K562 (cell line): ENCODE results near the gene HOXB13. TPM values are rescaled to one million over a fixed set of nuclear protein-coding genes. Genes with fewer than 3 reads are reported as not detected.
A peak's percentile ranks its signal among the peaks of the same experiment; 100 is the strongest.

Source experiments
- BRCA1 ChIP-seq, 2 experiments: fragments of 450-650 bp in 1 of 2; sonication (generic) in 1 of 2; formaldehyde crosslinking in 1 of 2; IDR thresholded peaks; 2 replicates each; pipeline versions ENCODE4 v1.5.0 to v1.6.1; 2017 to 2020; ENCODE audit warnings: mild to moderate bottlenecking in 1 of 2, missing genetic modification reagents in 1 of 2
- DDX20 ChIP-seq: fragments of 450-650 bp; IDR thresholded peaks from 2 replicates; pipeline ENCODE4 v1.6.1; 2016; ENCODE audit warnings: missing genetic modification characterization, low read depth, mild to moderate bottlenecking, missing compliant biosample characterization, moderate library complexity
- EP400 ChIP-seq: fragments of 450-650 bp; IDR thresholded peaks from 2 replicates; pipeline ENCODE4 v1.6.1; 2017; ENCODE audit warnings: antibody characterized with exemption, mild to moderate bottlenecking, moderate library complexity
- FOS ChIP-seq: IDR thresholded peaks from 3 replicates; pipeline ENCODE4 v1.6.1; 2011; ENCODE audit not compliant: insufficient read length; ENCODE audit errors: extremely low read depth
- JUNB ChIP-seq: fragments of 450-650 bp; formaldehyde crosslinking; conservative IDR thresholded peaks from 2 replicates; pipeline ENCODE4 v1.4.0; 2020; ENCODE audit warnings: mild to moderate bottlenecking
- MAFG ChIP-seq: fragments of 450-650 bp; conservative IDR thresholded peaks from 2 replicates; pipeline ENCODE4 v1.6.1; 2016; ENCODE audit warnings: missing genetic modification characterization, missing compliant biosample characterization
- NUFIP1 ChIP-seq: fragments of 450-650 bp; IDR thresholded peaks from 2 replicates; pipeline ENCODE4 v1.6.1; 2018; ENCODE audit not compliant: partially characterized antibody
- SLC30A9 ChIP-seq: fragments of 250-450 bp; sonication (Bioruptor Pico); IDR thresholded peaks from 2 replicates; pipeline ENCODE4 v1.8.0; 2022; ENCODE audit warnings: mild to moderate bottlenecking, moderate library complexity
- STAT5B ChIP-seq: fragments of 250-450 bp; sonication (Bioruptor Pico); IDR thresholded peaks from 2 replicates; pipeline ENCODE4 v1.8.0; 2021; ENCODE audit warnings: mild to moderate bottlenecking, inconsistent platforms
- TCF3 ChIP-seq: sonication (generic); formaldehyde crosslinking; IDR thresholded peaks from 2 replicates; pipeline ENCODE4 v1.4.0; 2020; ENCODE audit warnings: mild to moderate bottlenecking, missing genetic modification reagents
- ZBED1 ChIP-seq: IDR thresholded peaks from 2 replicates; pipeline ENCODE4 v1.6.1; 2014
- ZBTB5 ChIP-seq: fragments of 450-650 bp; IDR thresholded peaks from 2 replicates; pipeline ENCODE4 v1.6.1; 2017; ENCODE audit warnings: antibody characterized with exemption
- ZFP30 ChIP-seq: fragments of 250-450 bp; sonication (Bioruptor Pico); IDR thresholded peaks from 2 replicates; pipeline ENCODE4 v1.8.0; 2022; ENCODE audit warnings: moderate library complexity, mild to moderate bottlenecking, inconsistent platforms, borderline replicate concordance
- ZFP36 ChIP-seq: fragments of 150-350 bp; IDR thresholded peaks from 2 replicates; pipeline ENCODE4 v1.6.1; 2018; ENCODE audit warnings: low read length, low read depth; ENCODE audit not compliant: partially characterized antibody
- ZNF124 ChIP-seq: sonication (generic); formaldehyde crosslinking; IDR thresholded peaks from 2 replicates; pipeline ENCODE4 v1.8.1; 2022; ENCODE audit warnings: missing genetic modification reagents
- ZNF217 ChIP-seq: sonication (generic); formaldehyde crosslinking; IDR thresholded peaks from 2 replicates; pipeline ENCODE4 v1.8.0; 2022; ENCODE audit warnings: mild to moderate bottlenecking, missing genetic modification reagents
- ZNF507 ChIP-seq: conservative IDR thresholded peaks from 2 replicates; pipeline ENCODE4 v1.6.1; 2017; ENCODE audit warnings: missing genetic modification characterization, missing compliant biosample characterization
- ZNF780A ChIP-seq: fragments of 250-450 bp; sonication (Bioruptor Pico); IDR thresholded peaks from 2 replicates; pipeline ENCODE4 v1.5.0; 2021; ENCODE audit warnings: mild to moderate bottlenecking
- polyA plus RNA-seq, 8 experiments: library from polyadenylated mRNA; depleted of rRNA in 4 of 8; stranded (reverse) in 5 of 8; unstranded in 3 of 8; fragments of >200 nt; fragmentation: Nextera tagmentation in 2 of 8; fragmentation: Illumina TruSeq in 1 of 8; extraction: Ambion mirVana in 2 of 8; extraction: Trizol in 1 of 8; gene quantifications; 2 replicates each; pipeline versions ENCODE4 v1.2.1 to v1.2.3, GENCODE V29; 2011 to 2014; ENCODE audit warnings: inconsistent platforms in 1 of 8, missing spikeins in 1 of 8
- total RNA-seq, 7 experiments: library from RNA; depleted of rRNA in 6 of 7; stranded (reverse); fragments of >200 nt in 6 of 7; fragmentation: Illumina TruSeq in 2 of 7; extraction: Trizol in 2 of 7; gene quantifications; 2 replicates each; pipeline versions ENCODE4 v1.2.1 to v1.2.3, GENCODE V29; 2011 to 2021; ENCODE audit warnings: low replicate concordance in 1 of 7
- TF ChIP-seq, protein P1 (sequence below): fragments of 200-800 bp; sonication (Bioruptor generic); IDR thresholded peaks from 2 replicates; pipeline ENCODE4 v1.6.1; 2017; ENCODE audit warnings: missing genetic modification characterization, missing compliant biosample characterization
- TF ChIP-seq, protein P2 (sequence below), 2 experiments: fragments of 250-450 bp in 1 of 2; fragments of 450-650 bp in 1 of 2; sonication (Bioruptor Pico) in 1 of 2; IDR thresholded peaks; 2 replicates each; pipeline versions ENCODE4 v1.6.1 to v1.8.0; 2016 to 2021; ENCODE audit warnings: mild to moderate bottlenecking in 2 of 2, moderate library complexity in 2 of 2, missing compliant biosample characterization in 1 of 2, missing genetic modification characterization in 1 of 2
- TF ChIP-seq, protein P3 (sequence below): fragments of 250-450 bp; sonication (Bioruptor Pico); IDR thresholded peaks from 2 replicates; pipeline ENCODE4 v1.4.0; 2020; ENCODE audit warnings: mild to moderate bottlenecking, moderate library complexity
- TF ChIP-seq, protein P4 (sequence below): sonication (generic); formaldehyde crosslinking; IDR thresholded peaks from 2 replicates; pipeline ENCODE4 v1.8.0; 2022; ENCODE audit warnings: mild to moderate bottlenecking, missing genetic modification reagents

The HOXB13 gene
- total and polyA plus RNA-seq, 9 of the 15 experiments (the other 6 are each of a cell fraction or from before 2014, with no cell fraction given) = not detected

GRCh38 chr17:48724251-48725003, 4.1 kb downstream of the HOXB13 start (continued):
- TF ChIP-seq, protein P1, sequence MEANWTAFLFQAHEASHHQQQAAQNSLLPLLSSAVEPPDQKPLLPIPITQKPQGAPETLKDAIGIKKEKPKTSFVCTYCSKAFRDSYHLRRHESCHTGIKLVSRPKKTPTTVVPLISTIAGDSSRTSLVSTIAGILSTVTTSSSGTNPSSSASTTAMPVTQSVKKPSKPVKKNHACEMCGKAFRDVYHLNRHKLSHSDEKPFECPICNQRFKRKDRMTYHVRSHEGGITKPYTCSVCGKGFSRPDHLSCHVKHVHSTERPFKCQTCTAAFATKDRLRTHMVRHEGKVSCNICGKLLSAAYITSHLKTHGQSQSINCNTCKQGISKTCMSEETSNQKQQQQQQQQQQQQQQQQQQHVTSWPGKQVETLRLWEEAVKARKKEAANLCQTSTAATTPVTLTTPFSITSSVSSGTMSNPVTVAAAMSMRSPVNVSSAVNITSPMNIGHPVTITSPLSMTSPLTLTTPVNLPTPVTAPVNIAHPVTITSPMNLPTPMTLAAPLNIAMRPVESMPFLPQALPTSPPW (CRISPR knock-in tag) = no peak
- TF ChIP-seq DDX20 (tag) (no peak), ZFP36 (peak; percentile 26), ZNF507 (no peak), ZBTB5 (no peak), TCF3 (CRISPR knock-in tag) (no peak), FOS (no peak), SLC30A9 (CRISPR knock-in tag) (no peak), BRCA1 (IDR thresholded peaks at IDR 0.05) (no peak), BRCA1 (CRISPR knock-in tag; IDR thresholded peaks at IDR 0.05) (no peak), ZNF124 (CRISPR knock-in tag) (no peak), ZBED1 (no peak), ZFP30 (CRISPR knock-in tag) (no peak), STAT5B (CRISPR knock-in tag) (no peak), MAFG (no peak), EP400 (no peak), ZNF217 (CRISPR knock-in tag) (no peak), JUNB (no peak), ZNF780A (no peak), NUFIP1 (no peak)
- TF ChIP-seq, protein P2, sequence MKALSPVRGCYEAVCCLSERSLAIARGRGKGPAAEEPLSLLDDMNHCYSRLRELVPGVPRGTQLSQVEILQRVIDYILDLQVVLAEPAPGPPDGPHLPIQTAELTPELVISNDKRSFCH (CRISPR knock-in tag; IDR thresholded peaks at IDR 0.05) = no peak
- TF ChIP-seq, protein P2 (tag; IDR thresholded peaks at IDR 0.05) = no peak
- TF ChIP-seq, protein P3, sequence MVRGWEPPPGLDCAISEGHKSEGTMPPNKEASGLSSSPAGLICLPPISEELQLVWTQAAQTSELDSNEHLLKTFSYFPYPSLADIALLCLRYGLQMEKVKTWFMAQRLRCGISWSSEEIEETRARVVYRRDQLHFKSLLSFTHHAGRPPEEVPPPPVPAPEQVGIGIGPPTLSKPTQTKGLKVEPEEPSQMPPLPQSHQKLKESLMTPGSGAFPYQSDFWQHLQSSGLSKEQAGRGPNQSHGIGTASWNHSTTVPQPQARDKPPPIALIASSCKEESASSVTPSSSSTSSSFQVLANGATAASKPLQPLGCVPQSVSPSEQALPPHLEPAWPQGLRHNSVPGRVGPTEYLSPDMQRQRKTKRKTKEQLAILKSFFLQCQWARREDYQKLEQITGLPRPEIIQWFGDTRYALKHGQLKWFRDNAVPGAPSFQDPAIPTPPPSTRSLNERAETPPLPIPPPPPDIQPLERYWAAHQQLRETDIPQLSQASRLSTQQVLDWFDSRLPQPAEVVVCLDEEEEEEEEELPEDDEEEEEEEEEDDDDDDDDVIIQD (CRISPR knock-in tag) = no peak
- TF ChIP-seq, protein P4, sequence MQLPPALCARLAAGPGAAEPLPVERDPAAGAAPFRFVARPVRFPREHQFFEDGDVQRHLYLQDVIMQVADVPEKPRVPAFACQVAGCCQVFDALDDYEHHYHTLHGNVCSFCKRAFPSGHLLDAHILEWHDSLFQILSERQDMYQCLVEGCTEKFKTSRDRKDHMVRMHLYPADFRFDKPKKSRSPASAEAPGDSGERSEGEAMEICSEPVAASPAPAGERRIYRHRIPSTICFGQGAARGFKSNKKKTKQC = no peak
